HG03378 (cell line): ENCODE data around the gene ARHGAP45.
"Not testable (repeated sequence)": the region's sequence is repeated elsewhere in the genome, so short reads cannot be mapped to it uniquely, and the experiment has no call there.

ENCODE experiments used
- ATAC-seq: cut with Tn5 transposase; IDR thresholded peaks from one replicate; pipeline ENCODE4 v1.9.1; 2021; ENCODE audit warnings: mild to moderate bottlenecking, moderate library complexity; ENCODE audit not compliant: unreplicated experiment

Gene ARHGAP45

DNA sequence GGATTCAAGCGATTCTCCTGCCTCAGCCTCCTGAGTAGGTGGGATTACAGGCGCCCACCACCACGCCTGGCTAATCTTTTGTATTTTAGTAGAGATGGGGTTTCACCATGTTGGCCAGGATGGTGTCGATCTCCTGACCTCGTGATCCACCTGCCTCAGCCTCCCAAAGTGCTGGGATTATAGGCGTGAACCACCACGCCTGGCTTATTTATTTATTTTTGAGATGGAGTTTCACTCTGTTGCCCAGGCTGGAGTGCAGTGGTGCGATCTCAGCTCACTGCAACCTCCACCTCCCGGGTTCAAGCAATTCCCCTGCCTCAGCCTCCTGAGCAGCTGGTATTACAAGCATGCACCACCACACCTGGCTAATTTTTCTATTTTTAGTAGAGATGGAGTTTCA lies 47.8 kb downstream of the ARHGAP45 start:
- ATAC-seq = not testable (repeated sequence)

DNA sequence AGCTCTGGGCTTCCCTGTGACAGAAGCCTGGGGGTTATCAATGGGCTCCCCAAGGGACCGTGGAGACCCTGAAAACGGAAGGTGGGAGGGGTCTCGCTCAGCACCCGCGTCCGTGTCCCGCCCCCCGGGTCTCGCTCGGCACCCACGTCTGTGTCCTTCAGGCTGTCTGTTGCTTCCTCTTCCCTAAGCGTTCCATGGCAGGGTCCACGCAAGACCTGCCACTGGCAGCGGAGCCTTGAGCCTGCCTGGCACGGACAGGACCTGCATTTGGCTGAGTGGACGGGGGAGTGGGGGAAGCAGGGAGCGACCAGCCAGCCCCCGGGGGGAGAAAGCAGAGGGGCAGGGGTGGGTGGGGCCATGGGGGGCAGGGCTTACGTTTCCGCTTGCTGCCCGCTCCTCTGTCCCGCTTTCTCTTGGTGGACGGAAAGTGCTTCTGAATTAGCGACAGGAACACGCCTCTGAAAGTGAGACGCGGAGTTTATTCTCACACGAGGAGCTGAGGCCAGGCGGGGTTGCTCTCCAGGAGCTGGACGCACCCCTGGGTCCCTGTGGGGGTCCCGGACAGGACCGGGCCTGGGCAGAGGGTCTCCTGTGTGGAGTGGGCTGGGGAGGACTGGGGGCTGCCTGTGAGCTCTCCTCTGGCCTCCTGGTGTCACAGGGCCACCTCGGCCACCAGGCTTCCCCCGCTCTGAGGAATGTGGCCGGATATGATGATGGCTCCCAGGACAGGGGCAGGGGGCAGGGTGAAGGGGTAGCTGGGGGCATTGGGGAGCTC lies 48.9 kb downstream of the ARHGAP45 start:
- no peak for ATAC-seq

DNA sequence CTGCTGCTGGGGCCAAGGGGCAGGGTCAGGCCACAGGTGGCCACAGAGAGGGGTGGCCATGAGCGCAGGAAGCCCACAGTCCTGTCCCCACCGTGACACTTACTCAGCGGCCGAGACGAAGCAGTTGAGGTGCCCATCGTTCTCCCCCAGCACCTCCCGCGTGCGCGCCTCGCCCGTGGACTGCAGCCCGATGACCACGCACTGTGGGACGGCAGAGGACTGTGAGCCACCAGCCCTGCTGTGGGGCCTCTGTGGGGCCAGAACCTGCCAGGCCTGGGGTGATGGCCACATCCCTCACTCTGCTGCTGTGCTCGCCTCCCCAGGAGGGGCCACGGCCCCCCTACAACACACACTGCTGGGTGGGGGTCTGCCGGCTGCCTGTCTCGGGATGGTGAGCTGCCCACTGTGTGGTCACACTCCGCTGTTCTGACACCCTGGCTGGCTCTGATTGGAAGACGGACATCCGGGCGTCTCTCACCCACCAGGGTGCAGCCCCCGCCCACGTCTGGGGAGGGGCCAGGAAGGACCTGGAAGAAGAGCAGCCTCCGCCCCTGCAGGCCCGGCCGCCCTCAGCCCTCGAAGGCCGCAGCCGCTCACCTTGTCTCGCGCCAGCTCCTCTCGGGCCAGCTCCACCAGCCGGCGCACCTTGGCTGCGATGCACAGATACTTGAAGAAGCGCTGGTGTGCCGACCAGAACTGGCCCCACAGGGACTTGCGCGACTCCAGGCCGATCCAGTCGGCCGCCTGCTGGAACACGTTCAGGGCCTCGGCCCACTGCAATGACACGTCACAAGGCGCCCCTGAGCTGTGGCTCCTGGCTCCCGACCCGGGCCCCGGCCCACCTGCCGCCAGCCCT lies 50.0 kb downstream of the ARHGAP45 start:
- no peak for ATAC-seq

DNA sequence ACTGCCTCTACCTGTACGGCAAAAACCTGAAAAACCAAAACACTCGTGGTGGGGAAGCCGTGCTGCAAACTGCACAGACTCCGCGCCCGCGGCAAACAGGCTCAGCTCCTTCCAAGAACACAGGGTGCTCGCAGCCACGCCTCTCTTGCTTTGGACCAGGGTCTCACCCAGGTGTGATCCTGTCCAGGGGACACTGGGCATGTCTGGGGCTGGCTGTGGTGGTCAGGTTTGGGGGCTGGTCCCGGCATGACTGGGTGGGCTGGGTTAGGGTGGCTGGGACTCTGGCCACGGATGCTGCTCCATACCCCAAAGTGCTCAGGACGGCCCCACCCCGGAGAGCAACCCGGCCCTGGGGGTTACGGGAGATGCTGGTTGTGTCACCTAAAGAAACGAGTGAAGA lies 50.7 kb downstream of the ARHGAP45 start:
- no peak for ATAC-seq

DNA sequence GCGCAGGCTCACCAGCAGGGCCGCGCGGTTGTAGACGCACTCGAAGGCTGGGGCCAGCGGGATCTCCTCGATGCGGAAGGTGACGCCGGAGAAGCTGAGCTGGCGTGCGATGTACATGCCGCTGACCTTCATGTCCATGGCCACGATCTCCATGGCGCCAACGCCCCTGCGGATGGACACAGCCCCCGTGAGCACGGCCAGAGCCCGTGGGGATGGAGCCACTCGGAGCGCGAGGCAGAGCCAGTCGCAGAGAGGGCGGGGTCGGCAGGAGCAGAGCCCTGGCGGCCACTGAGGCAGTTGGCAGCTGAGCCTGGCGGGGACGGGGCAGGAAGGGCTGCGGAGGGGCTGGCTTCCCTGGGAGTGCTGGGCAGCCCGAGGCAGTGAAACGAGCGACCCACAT lies 52.0 kb downstream of the ARHGAP45 start:
- ATAC-seq = no peak

DNA sequence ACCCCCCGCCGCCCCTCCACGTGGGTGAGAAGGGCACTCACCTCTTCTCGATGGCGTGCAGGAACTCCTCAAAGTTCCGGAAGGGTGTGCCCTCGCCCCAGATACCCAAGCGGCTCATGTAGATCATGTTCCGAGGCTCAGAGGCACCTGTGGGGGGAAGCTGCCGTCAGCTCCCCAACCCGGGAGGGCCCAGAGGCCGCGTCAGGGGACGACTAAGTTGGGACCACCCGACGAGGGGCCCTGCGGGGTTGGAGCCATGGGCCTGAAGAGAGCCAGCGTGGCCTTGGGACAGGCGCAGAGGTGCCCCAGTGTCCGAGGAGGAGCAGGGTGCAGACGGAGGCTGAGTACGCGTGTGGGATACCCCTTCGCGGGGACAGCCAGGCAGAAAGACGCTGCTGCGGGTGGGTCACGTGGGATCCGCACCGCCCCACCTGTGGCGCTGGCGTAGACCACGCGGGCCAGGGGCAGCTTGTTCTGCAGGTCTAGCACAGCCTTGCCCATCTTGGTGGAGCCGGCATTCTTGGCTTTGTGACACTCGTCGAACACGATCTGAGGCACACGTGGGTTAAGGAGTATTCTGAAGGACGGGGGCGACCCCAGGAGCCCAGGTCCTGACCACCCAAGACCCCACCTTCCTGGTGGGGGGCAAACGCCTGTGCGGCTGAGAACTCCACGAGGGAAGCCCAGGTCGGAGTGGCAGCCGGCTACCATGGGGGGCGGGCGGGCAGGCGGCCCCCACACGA lies 52.7 kb downstream of the ARHGAP45 start:
- no peak for ATAC-seq

DNA sequence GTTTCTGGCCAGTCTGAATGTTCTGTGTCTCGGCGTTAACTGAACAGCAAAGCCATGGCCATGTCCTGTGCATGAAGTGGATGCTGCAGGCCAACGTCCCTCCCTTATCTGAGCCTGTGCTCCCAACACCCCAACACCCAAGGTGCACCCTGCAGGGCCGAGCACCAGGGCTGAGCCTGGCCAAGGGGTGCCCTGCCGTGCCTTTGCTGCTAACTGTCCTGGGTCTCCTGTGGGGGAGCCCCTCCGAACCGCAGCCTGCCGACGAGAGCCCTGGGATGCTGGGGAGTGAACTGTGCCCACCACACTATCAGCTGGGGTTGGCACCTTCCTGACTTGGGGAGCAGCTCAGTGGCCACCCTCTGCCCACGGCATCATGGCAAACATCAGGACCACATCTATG lies 54.4 kb downstream of the ARHGAP45 start:
- no peak for ATAC-seq

DNA sequence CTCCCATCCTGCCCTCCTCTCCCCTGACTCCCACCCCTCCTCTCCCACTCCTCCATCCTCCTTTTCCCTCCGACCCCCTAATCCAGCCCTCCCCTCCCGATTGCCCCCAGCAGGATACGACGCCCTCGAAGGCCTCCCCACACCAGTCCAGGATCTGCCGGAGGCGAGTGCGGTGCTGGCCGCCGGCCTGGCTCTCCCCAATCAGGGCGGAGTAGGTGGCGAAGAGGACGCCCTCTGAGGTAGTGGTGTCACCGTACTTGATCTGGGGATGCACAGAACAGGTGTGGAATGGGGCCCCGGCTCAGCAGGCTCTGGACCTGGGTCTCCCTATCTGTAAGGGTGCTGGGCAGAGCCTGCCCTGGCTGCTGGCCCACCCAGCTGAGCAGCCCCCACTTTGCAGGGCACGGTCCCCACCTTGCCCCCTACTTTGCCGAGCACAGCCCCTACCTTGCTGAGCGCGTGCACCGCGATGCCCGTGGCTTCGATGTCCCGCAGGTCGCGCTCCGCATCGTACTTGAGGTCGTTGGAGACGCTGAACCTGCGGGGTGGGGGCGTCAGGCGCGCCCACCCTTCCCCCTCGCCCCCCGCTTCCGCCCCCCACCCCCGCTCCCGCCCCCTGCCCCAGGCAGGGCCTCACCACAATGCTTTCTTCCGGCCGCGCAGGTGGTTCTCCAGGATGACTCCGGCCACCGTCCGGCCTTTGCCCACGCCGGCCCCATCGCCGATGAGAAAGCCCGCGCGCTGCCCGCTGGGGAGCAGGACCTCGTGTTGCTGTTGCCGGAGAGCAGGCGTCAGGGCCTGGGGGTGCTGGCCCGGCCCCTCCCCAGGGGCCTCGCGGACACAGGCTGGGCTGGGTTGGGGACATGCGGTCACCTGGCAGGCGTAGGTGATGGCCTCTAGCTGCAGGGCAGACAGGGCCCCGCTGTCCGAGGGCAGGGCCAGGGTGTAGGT lies 55.3 kb downstream of the ARHGAP45 start:
- no peak for ATAC-seq

DNA sequence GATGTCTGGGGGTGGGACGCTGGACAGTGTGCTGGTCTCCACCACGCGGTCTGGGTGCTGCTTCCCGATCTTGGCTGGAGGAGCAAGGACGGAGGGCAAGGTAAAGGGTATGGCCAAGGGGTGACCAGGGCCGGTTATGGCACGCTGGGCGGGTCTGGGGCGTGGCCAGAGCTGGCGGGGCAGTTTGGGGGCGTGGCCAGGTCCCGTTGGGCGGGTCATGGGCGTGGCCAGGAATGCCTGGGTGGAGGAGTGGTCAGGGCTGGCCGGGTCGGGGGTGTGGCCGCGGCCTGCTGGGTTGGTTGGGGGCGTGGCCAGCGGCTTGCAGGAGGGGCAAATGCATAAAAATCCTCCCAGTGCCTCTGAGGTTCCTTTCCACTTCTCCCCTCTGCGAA lies 56.0 kb downstream of the ARHGAP45 start:
- no peak for ATAC-seq

DNA sequence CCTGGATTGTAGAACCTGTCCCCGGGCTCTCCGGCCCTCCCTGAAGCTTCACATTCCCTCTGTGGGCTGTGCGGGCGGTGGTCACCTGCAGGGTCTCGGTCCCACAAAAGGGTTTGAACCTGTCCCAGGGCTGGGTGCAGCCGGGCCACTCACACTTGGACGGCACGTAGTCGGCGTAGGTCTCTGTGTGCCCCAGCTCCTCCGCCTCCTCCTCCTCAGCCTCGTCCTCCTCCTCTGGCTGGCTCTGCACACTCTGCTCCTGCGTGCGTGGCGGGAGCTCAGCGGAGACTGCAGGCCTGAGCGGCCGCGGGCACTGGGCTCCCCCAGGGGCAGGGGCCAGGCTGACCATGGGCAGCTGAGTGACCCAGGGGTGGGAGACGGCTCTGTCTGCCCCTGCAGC lies 56.4 kb downstream of the ARHGAP45 start:
- no peak for ATAC-seq

DNA sequence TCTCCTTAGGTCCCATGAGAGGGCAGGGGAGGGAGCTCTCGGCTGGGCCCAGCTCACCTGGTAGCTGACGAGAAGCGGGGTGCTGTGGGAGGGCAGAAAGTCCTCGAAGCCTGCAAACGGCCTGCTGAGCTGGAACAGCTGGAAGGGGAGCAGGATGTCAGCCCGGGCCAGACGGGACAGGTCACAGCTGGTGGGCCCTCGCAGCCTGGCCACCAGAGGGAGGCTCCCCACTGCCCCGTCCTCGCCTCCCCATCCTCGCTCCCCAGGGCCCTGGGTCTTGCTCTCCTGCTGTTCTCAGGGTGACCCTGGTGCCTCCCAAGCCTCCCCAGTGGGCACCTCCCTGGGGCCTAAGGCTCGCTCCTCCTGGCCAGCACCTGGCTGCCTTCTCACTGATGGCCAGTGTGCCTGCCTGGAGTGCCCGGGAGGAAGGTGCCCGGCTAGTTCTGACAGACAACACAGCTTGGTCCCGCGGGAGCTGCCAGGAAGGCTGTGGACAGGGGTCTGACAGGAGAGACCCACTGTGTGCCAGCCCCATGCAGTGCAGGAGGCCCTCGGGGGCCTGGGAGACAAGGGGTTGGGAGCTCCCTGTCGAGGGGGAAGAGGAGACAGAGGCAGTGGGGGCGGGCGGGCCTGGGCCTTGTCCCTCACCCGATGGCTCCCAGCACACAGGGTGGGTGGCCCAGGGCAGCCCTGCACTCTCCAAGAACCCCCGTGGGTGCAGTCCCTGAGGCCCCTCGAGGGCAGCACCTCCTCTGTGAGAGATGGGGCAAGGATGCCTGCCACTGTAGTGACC lies 57.1 kb downstream of the ARHGAP45 start:
- ATAC-seq = no peak

DNA sequence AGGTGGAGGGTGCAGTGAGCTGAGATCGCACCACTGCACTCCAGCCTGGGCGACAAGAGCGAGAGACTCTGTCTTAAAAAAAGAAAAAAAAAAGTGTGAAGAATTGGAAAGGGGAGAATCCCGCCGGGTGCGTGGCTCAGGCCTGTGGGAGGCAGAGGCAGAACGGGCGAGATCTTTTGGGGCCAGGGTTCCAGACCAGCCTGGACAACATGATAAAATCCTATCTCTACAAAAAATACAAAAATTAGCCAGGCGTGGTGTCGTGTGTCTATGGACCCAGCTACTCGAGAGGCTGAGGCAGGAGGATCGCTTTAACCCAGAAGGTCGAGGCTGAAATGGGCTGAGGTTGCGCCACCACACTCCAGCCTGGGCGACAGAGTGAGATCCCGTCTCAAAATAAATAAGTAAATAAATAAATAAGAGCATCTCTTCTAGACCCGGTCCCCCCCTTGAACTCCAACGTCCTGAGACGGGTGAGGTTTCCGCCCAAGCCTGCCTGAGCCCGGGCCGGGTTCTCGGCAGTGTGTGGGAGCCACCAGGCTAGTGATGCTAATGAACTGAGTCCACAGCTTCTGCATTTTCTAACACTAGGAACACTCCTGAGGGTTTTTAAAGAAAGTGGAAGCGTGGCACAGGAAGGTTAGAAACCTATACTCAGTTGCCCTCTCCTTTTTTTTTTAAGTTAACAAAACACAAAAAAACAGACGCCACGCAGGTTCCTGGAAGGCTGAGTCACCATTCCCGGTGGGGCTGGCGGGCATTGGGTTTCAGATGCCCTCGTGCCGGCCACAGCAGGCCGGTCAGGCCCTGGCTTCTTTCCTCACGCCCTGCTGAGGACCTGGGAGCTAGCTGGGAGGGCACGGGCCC lies 58.9 kb downstream of the ARHGAP45 start:
- ATAC-seq = no peak

DNA sequence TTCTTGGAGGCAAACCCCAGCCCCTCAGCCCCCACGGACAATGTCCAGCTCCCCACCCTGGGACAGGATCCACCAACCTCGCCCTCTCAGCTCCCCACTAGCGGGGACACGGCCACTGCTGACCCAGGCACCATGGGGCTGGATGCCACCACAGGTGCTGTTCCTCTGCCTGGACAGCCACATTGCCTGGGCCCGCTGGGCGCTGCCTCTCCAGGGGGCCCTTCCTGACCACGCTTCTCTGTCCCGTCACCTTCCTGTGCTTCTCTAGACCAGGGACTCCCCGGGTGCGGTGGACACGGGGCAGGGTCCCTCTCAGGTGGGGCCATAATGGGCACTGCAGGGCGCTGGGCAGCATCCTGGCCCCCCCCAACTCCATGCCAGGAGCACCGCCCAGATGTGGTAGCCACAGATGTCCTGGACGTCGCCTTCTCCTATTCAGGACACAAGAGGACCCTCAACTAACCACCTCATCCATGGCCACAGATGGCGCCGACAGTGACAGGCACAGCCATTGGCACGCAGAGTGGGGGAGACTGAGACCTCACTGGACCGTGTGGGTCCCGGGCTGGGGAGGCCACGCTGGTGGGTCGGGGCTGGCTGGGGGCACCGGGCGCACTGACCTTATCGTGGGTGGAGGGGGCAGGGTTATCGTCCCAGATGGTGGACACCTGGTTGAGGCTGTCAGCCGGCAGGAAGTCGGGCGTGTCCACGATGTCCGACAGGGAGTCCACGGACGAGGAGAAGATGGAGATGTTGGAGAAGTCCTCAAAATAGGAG lies 60.2 kb downstream of the ARHGAP45 start:
- ATAC-seq = no peak

DNA sequence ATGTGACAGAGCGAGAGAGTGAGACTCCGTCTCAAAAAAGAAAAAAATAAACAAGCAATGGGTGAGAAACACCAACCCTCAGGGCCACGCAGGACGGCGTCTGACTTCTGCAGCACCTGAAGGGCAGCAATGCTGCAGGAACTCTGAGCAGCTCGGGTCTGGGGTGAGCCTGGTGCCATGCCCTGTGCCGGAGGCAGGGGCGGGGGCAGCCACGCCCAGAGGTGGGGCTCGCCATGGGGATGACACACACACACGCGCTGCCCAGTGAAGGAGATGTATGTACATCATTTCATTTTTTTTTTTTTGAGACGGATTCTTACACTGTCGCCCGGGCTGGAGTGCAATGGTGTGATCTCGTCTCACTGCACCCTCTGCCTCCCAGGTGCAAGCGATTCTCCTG lies 61.1 kb downstream of the ARHGAP45 start:
- no peak for ATAC-seq

DNA sequence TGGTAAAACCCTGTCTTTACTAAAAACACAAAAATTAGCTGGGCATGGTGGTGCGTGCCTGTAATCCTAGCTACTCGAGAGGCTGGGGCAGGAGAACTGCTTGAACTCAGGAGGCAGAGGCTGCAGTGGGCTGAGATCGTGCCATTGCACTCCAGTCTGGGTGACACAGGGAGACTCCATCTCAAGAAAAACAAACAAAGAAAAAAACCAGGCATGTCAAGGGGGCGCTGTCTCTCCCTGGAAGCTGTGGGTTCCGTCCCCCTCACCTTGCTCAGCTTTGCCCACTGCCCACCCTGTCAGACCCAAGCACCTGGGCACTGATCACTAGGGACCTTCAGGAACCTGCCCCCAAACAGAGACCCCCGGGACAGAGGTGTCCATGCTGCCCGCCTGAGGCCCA lies 62.1 kb downstream of the ARHGAP45 start:
- not testable (repeated sequence) for ATAC-seq

DNA sequence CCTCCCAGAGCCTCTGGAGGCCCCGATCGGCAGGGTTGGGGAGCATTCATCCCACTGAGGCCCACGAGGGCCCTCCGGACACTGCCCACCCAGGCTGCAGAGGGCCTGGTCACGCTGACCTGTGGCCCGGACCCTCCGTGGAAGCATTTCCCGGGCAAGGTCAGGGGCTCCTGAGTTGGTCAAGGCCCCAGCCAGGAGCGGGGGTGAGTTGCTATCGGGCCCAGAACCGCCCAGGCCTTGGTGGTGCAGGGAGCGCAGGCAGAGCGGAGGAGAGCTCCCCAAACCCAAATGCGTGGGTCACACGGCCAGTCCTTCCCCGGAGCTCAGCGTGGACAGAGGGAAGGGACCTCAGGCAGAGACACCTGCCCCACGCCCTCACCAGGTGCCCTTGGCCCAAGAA lies 62.6 kb downstream of the ARHGAP45 start:
- no peak for ATAC-seq

DNA sequence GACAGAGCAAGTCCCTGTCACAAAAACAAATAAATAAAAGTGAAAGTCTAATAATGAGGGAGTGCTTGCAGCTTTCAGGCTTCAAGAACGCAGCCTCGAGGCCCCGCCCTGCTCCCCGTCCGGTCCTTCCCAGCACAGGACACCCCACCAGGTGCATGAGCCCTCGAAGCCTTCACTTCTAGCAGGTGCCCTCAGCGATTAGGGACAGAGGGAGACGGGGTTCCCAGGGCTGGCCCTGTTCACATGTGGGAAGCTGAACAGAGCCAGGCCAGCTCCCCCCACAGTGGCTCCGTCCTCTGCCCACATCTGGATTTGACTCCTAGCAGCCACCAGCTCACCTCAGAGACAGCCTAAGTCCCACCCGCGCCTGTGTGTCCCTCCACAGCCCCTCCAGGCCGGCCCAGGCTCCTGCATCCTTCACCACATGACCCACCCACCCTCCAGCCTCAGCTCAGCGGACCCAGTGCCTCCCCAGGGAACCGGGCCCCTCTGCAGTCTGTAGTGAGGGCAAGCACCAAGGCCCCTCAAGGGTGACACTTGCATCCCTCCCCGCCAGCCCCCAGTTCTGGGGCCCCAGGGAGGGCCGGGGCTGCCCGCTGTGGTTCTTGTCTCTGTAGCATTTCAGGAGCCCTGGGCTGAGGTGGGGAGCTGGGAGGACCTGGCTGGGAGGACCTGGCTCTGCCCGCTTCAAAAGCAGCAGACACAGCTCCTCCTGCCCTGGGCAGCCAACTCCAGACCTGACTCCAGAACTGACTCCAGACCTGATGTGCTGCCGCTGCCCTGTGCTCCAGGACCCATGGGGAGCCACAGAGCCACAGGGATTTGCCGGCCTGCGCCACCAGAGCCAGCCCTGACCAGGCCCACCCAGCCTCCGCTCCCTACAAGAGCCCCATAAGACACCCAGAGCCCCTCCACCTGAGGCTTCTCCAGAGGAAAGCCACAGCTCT lies 64.1 kb downstream of the ARHGAP45 start:
- no peak for ATAC-seq
